A673 (cell line): ENCODE measurements around the gene ELF5. TPM values are rescaled to one million over a fixed set of nuclear protein-coding genes. Genes with fewer than 3 reads are reported as not detected.

Experiments used
- BruUV-seq: library from RNA; stranded (reverse); fragments of 400-500 nt; replicated peaks from 2 replicates; lab custom pipeline; 2021; lab: Mats Ljungman, UMichigan
- CTCF ChIA-PET: fragments of 300-600 bp; sonication (Branson Sonifier 250); formaldehyde crosslinking; loops from one replicate; lab custom pipeline; 2022; ENCODE audit warnings: antibody characterized with exemption; lab: Charles Lee
- POLR2A ChIA-PET: fragments of 300-600 bp; sonication (Branson Sonifier 250); formaldehyde crosslinking; loops from one replicate; lab custom pipeline; 2022; ENCODE audit warnings: antibody characterized with exemption; ENCODE audit not compliant: low non-redundant PET; lab: Charles Lee
- DNase-seq: peaks from one replicate; pipeline ENCODE4 v3.0.0-alpha.2; 2015; ENCODE audit warnings: low spot score
- H3K27ac ChIP-seq: fragments of 200-600 bp; sonication (generic); 2 replicates; pipeline ENCODE4 v1.5.1; 2016; ENCODE audit warnings: mixed run types, low read depth, mild to moderate bottlenecking, mixed read lengths, antibody characterized with exemption, low read length; ENCODE audit not compliant: poor library complexity, severe bottlenecking
- H3K27me3 ChIP-seq: fragments of 200-600 bp; sonication (generic); replicated peaks from 2 replicates; pipeline ENCODE4 v1.6.1; 2017; ENCODE audit warnings: mixed run types, low read depth, mild to moderate bottlenecking, mixed read lengths, antibody characterized with exemption, low read length; ENCODE audit not compliant: insufficient read depth, poor library complexity
- H3K36me3 ChIP-seq: fragments of 200-600 bp; sonication (generic); 2 replicates; pipeline ENCODE4 v1.6.1; 2016; ENCODE audit warnings: mixed run types, mild to moderate bottlenecking, mixed read lengths, antibody characterized with exemption, low read length; ENCODE audit not compliant: insufficient read depth, poor library complexity, severe bottlenecking
- H3K4me1 ChIP-seq: fragments of 200-600 bp; sonication (generic); 2 replicates; pipeline ENCODE4 v1.6.1; 2017; ENCODE audit warnings: mixed run types, mild to moderate bottlenecking, mixed read lengths, antibody characterized with exemption, low read length; ENCODE audit not compliant: insufficient read depth, poor library complexity, severe bottlenecking
- H3K4me3 ChIP-seq: fragments of 200-600 bp; sonication (generic); 2 replicates; pipeline ENCODE4 v1.5.1; 2016; ENCODE audit warnings: low read depth, mixed run types, mild to moderate bottlenecking, mixed read lengths, low read length; ENCODE audit not compliant: poor library complexity, severe bottlenecking
- H3K9me3 ChIP-seq: fragments of 200-600 bp; sonication (generic); 2 replicates; pipeline ENCODE4 v1.6.1; 2016; ENCODE audit warnings: mixed run types, low read depth, mild to moderate bottlenecking, mixed read lengths, antibody characterized with exemption, low read length; ENCODE audit not compliant: poor library complexity, severe bottlenecking
- CTCF ChIP-seq: fragments of 300-800, 200-600 bp; sonication (generic); conservative IDR thresholded peaks from 2 replicates; pipeline ENCODE4 v1.5.1; 2017; ENCODE audit warnings: low read depth, mild to moderate bottlenecking, antibody characterized with exemption, low read length, moderate library complexity, mixed read lengths
- EZH2 ChIP-seq: fragments of 200-600 bp; sonication (generic); IDR thresholded peaks from 2 replicates; pipeline ENCODE4 v1.6.1; 2017; ENCODE audit warnings: borderline replicate concordance, low read depth, mild to moderate bottlenecking, mixed read lengths, antibody characterized with exemption, low read length; ENCODE audit not compliant: poor library complexity, severe bottlenecking
- intact Hi-C: fragments of 100-400 bp; cut with micrococcal nuclease; formaldehyde crosslinking; loops from one replicate; pipeline ENCODE4 v1.10.0; 2022; ENCODE audit not compliant: unreplicated experiment
- total RNA-seq: library from RNA; stranded (reverse); gene quantifications from 2 replicates; pipeline ENCODE4 v1.2.3, GENCODE V29; 2021

Gene ELF5
- total RNA-seq, 1 experiment from 2014 or later = not detected

GRCh38 chr11:34525888-34526657 lies 12.5 kb upstream of the ELF5 start:
- Histone ChIP-seq H3K27ac (no peak overlapping the region), H3K27me3 (peaks cover 16% of the 10 kb centered on the region), H3K4me3 (no peak overlapping the region), H3K4me1 (no peaks in the 10 kb centered on the region), H3K36me3 (no peaks in the 10 kb centered on the region), H3K9me3 (no peaks in the 10 kb centered on the region)
- no TSS peak for BruUV-seq
- ChIA-PET POLR2A (no interaction called here), CTCF (interaction anchor here (0.6 kb wide), 1 partner anchor 396 kb away, joined by 3 read pairs; no protein-coding TSS in a partner anchor)
- DNase-seq = peak; percentile 28
- TF ChIP-seq CTCF (no peak), EZH2 (no peak)
- intact Hi-C loops = no loop called here

- H3K4me1 ChIP-seq = no peaks in the 10 kb centered on the region
- no peak for TF ChIP-seq CTCF
- no peak for TF ChIP-seq EZH2
- peaks cover 15% of the 10 kb centered on the region for H3K27me3 ChIP-seq
- ChIA-PET CTCF (no interaction called here), POLR2A (no interaction called here)
- no peak for DNase-seq
- BruUV-seq = no TSS peak
- no peaks in the 10 kb centered on the region for H3K36me3 ChIP-seq
- no peaks in the 10 kb centered on the region for H3K9me3 ChIP-seq
- no peak overlapping the region for H3K27ac ChIP-seq
- H3K4me3 ChIP-seq = no peak overlapping the region
- intact Hi-C loops = no loop called here
Measured at GRCh38 chr11:34525098-34525497, 11.5 kb upstream of the ELF5 start.

- Histone ChIP-seq H3K36me3 (no peaks in the 10 kb centered on the region), H3K4me3 (no peak overlapping the region), H3K4me1 (no peaks in the 10 kb centered on the region), H3K27ac (no peak overlapping the region), H3K9me3 (no peaks in the 10 kb centered on the region), H3K27me3 (peaks cover 11% of the 10 kb centered on the region)
- CTCF ChIA-PET = no interaction called here
- POLR2A ChIA-PET = no interaction called here
- BruUV-seq = no TSS peak
- TF ChIP-seq EZH2 = no peak
- no peak for TF ChIP-seq CTCF
- no peak for DNase-seq
- intact Hi-C loops = no loop called here
Measured at GRCh38 chr11:34524696-34525095, 11.1 kb upstream of the ELF5 start.
